Keratinocyte (primary cell): ENCODE data around the gene DDR2. TPM values are rescaled to one million over a fixed set of nuclear protein-coding genes. Genes with fewer than 3 reads are reported as not detected.

ENCODE experiments used
- DNase-seq: peaks from one replicate; pipeline ENCODE4 v3.0.0-alpha.2; 2011; ENCODE audit warnings: low read depth, missing footprints, low spot score
- FAIRE-seq: peaks from 2 replicates; lab custom pipeline; 2011; peaks lifted over from hg19 to GRCh38; lab: Jason Lieb, UNC
- H2AFZ ChIP-seq: 2 replicates; pipeline ENCODE4 v1.6.0; 2012; ENCODE audit warnings: low read length, control low read depth, inconsistent platforms; ENCODE audit not compliant: control insufficient read depth
- H3K27ac ChIP-seq: 2 replicates; pipeline ENCODE4 v1.5.1; 2011; ENCODE audit warnings: low read length; ENCODE audit not compliant: control insufficient read depth, insufficient read depth
- H3K27me3 ChIP-seq: 3 replicates; pipeline ENCODE4 v1.6.0; 2011; ENCODE audit warnings: low read length; ENCODE audit not compliant: control insufficient read depth, insufficient read depth; ENCODE audit errors: extremely low read depth
- H3K36me3 ChIP-seq, 2 experiments: 2 replicates in 1 of 2; 3 replicates in 1 of 2; pipeline ENCODE4 v1.5.1; 2011; ENCODE audit warnings: low read length in 2 of 2, mild to moderate bottlenecking in 1 of 2; ENCODE audit not compliant: control insufficient read depth in 2 of 2, insufficient read depth in 2 of 2; ENCODE audit errors: extremely low read depth in 1 of 2
- H3K4me1 ChIP-seq: 3 replicates; pipeline ENCODE4 v1.5.1; 2011; ENCODE audit warnings: low read length; ENCODE audit not compliant: control insufficient read depth, insufficient read depth; ENCODE audit errors: extremely low read depth
- H3K4me2 ChIP-seq: 3 replicates; pipeline ENCODE4 v1.6.0; 2011; ENCODE audit warnings: low read depth, low read length; ENCODE audit not compliant: control insufficient read depth, insufficient read depth; ENCODE audit errors: extremely low read depth
- H3K4me3 ChIP-seq, 3 experiments: fragments of 200-600 bp in 1 of 3; sonication (generic) in 1 of 3; 2 replicates in 2 of 3; 3 replicates in 1 of 3; pipeline ENCODE4 v1.5.1; 2011 to 2016; ENCODE audit warnings: low read length in 3 of 3, mild to moderate bottlenecking in 3 of 3, control low read depth in 2 of 3, inconsistent platforms in 1 of 3, low read depth in 1 of 3, mixed read lengths in 1 of 3, mixed run types in 1 of 3, moderate library complexity in 1 of 3; ENCODE audit not compliant: control insufficient read depth in 2 of 3, insufficient read depth in 2 of 3; ENCODE audit errors: extremely low read depth in 1 of 3
- H3K79me2 ChIP-seq: 2 replicates; pipeline ENCODE4 v1.6.0; 2012; ENCODE audit warnings: low read length; ENCODE audit not compliant: control insufficient read depth, insufficient read depth
- H3K9ac ChIP-seq: 3 replicates; pipeline ENCODE4 v1.6.0; 2011; ENCODE audit warnings: low read length; ENCODE audit not compliant: control insufficient read depth, insufficient read depth; ENCODE audit errors: extremely low read depth
- H3K9me1 ChIP-seq: 3 replicates; pipeline ENCODE4 v1.6.0; 2011; ENCODE audit warnings: low read length; ENCODE audit not compliant: control insufficient read depth, insufficient read depth; ENCODE audit errors: extremely low read depth
- H3K9me3 ChIP-seq: 2 replicates; pipeline ENCODE4 v1.5.1; 2012; ENCODE audit warnings: low read depth, low read length; ENCODE audit not compliant: control insufficient read depth
- H4K20me1 ChIP-seq: 3 replicates; pipeline ENCODE4 v1.6.0; 2011; ENCODE audit warnings: low read length; ENCODE audit not compliant: control insufficient read depth, insufficient read depth; ENCODE audit errors: extremely low read depth
- CTCF ChIP-seq, 3 experiments: IDR thresholded peaks in 1 of 3; conservative IDR thresholded peaks in 1 of 3; optimal IDR thresholded peaks in 1 of 3; 2 replicates in 2 of 3; 3 replicates in 1 of 3; pipeline versions ENCODE3 to v1.5.1; 2011; ENCODE audit warnings: low read length in 3 of 3, mild to moderate bottlenecking in 3 of 3, moderate library complexity in 2 of 3, control low read depth in 1 of 3, inconsistent platforms in 1 of 3; ENCODE audit not compliant: insufficient read depth in 2 of 3; ENCODE audit errors: extremely low read depth in 1 of 3
- EZH2 ChIP-seq: IDR thresholded peaks from one replicate; pipeline ENCODE4 v1.6.1; 2012; ENCODE audit warnings: inconsistent platforms, mild to moderate bottlenecking, low read length, moderate library complexity
- dilution Hi-C: fragments of 300-500 bp; cut with MboI; formaldehyde crosslinking; loops from one replicate; pipeline ENCODE4 v1.7.0; 2020; ENCODE audit warnings: low sequenced_read_pairs; ENCODE audit not compliant: extremely low pct_ligation_motif_present
- polyA plus RNA-seq, 5 experiments: library from polyadenylated mRNA; depleted of rRNA in 3 of 5; stranded (reverse) in 3 of 5; stranded (forward) in 1 of 5; unstranded in 1 of 5; fragments of >200 nt; gene quantifications; 1 replicate in 1 of 5; 2 replicates in 3 of 5; 3 replicates in 1 of 5; pipeline versions ENCODE4 v1.2.1 to v1.2.3, GENCODE V29; 2011 to 2012; ENCODE audit warnings: missing spikeins in 2 of 5, low read depth in 1 of 5, low replicate concordance in 1 of 5

The DDR2 gene
- polyA plus RNA-seq, 1 donor (not counting 4 experiments of a cell fraction or from before 2014, with no cell fraction given), result 0.39 TPM

- Histone ChIP-seq H3K4me1 (no peaks in the 10 kb centered on the region), H3K27me3 (no peaks in the 10 kb centered on the region), H3K27ac (no peak overlapping the region), H3K79me2 (no peaks in the 10 kb centered on the region), H4K20me1 (no peaks in the 10 kb centered on the region), H3K9ac (no peak overlapping the region), H3K4me2 (no peak overlapping the region), H3K9me1 (no peaks in the 10 kb centered on the region), H2AFZ (no peak overlapping the region), H3K36me3 (no peaks in the 10 kb centered on the region), H3K4me3 (no peak overlapping the region), H3K9me3 (no peaks in the 10 kb centered on the region)
- TF ChIP-seq CTCF (optimal IDR thresholded peaks at IDR 0.05 in 1 of 3, IDR thresholded peaks at IDR 0.05 in 1 of 3, conservative IDR thresholded peaks at IDR 0.05 in 1 of 3; ENCODE audit: extremely low read depth in 1 of 3, insufficient read depth in 2 of 3, low read length in 3 of 3), result no peak
- DNase-seq (no peak), FAIRE-seq (no peak)
- dilution Hi-C loops, result no loop called here
Observed at GRCh38 chr1:162626094-162626493, 6.2 kb upstream of the DDR2 start.

- Histone ChIP-seq H4K20me1 (no peaks in the 10 kb centered on the region), H3K9me3 (no peaks in the 10 kb centered on the region), H3K36me3 (no peaks in the 10 kb centered on the region), H3K79me2 (no peaks in the 10 kb centered on the region), H3K27me3 (no peaks in the 10 kb centered on the region), H3K9me1 (no peaks in the 10 kb centered on the region), H3K4me3 (no peak overlapping the region), H3K27ac (no peak overlapping the region), H3K9ac (no peak overlapping the region), H3K4me1 (no peaks in the 10 kb centered on the region), H3K4me2 (no peak overlapping the region), H2AFZ (no peak overlapping the region)
- TF ChIP-seq CTCF (optimal IDR thresholded peaks at IDR 0.05 in 1 of 3, IDR thresholded peaks at IDR 0.05 in 1 of 3, conservative IDR thresholded peaks at IDR 0.05 in 1 of 3; ENCODE audit: extremely low read depth in 1 of 3, insufficient read depth in 2 of 3, low read length in 3 of 3) (no peak), EZH2 (no peak)
- FAIRE-seq, result no peak
- DNase-seq, result no peak
- dilution Hi-C loops, result no loop called here
Observed at GRCh38 chr1:162626761-162627160, 5.5 kb upstream of the DDR2 start.
